IPS-20b (cell line): ENCODE results near the gene CABS1.

Source experiments
- H3K27ac ChIP-seq: one replicate; pipeline ENCODE4 v1.5.1; 2013; ENCODE audit warnings: low read length
- H3K27me3 ChIP-seq: 2 replicates; pipeline ENCODE4 v1.6.1; 2013; ENCODE audit warnings: mild to moderate bottlenecking, low read length, inconsistent platforms; ENCODE audit not compliant: insufficient read depth
- H3K36me3 ChIP-seq: 2 replicates; pipeline ENCODE4 v1.6.1; 2013; ENCODE audit warnings: low read depth, mild to moderate bottlenecking, inconsistent platforms, low read length, moderate library complexity; ENCODE audit not compliant: insufficient read depth
- H3K4me1 ChIP-seq: 2 replicates; pipeline ENCODE4 v1.6.1; 2013; ENCODE audit warnings: mild to moderate bottlenecking, control low read depth, inconsistent platforms, low read length, moderate library complexity; ENCODE audit not compliant: insufficient read depth
- H3K4me3 ChIP-seq: 2 replicates; pipeline ENCODE4 v1.5.1; 2013; ENCODE audit warnings: mild to moderate bottlenecking, low read length, inconsistent platforms
- H3K9ac ChIP-seq: 2 replicates; pipeline ENCODE4 v1.6.1; 2013; ENCODE audit warnings: low read depth, mild to moderate bottlenecking, inconsistent platforms, low read length, moderate library complexity
- H3K9me3 ChIP-seq: 2 replicates; pipeline ENCODE4 v1.6.1; 2013; ENCODE audit warnings: mild to moderate bottlenecking, low read depth, low read length, inconsistent platforms; ENCODE audit not compliant: insufficient read depth

Gene CABS1

GRCh38 chr4:70382691-70383181 is 48.0 kb downstream of the CABS1 start, which contains the start of gene SMR3B:
TSS of gene SMR3B (plus strand) at chr4:70383131. CDS start at chr4:70384511, 1,380 bp downstream.
- Histone ChIP-seq H3K4me3 (no peak within 1 kb of the TSS), H3K9ac (no peak within 1 kb of the TSS), H3K27ac (no peak within 1 kb of the TSS), H3K4me1 (no peaks in the 10 kb centered on the region), H3K36me3 (no peaks in the 10 kb centered on the region), H3K9me3 (no peaks in the 10 kb centered on the region), H3K27me3 (no peaks in the 10 kb centered on the region)
